ENCODE data around the gene SMAD9. TPM values are rescaled to one million over a fixed set of nuclear protein-coding genes. Genes with fewer than 3 reads are reported as not detected.
A peak's percentile ranks its signal among the peaks of the same experiment; 100 is the strongest.

SMAD9 gene
- total and polyA plus RNA-seq, 2 of the 8 experiments (the other 6 are each of a cell fraction or from before 2014, with no cell fraction given), result 0.45 to 1.0 TPM

GRCh38 chr13:36796052-36796451 is 124.0 kb downstream of the SMAD9 start:
- H3K36me3 ChIP-seq (ENCODE audit: control insufficient read depth in 2 of 4, insufficient read depth in 4 of 4, low read length in 3 of 4), result no peaks in the 10 kb centered on the region
- no peaks in the 10 kb centered on the region for H3K23me2 ChIP-seq (ENCODE audit: low read depth, low read length)
- peaks cover 0 to 8% (median 2%) of the 10 kb centered on the region in 4 experiments; a peak in 3 of 7 replicates for H3K4me1 ChIP-seq (replicated peaks in 1 of 4; ENCODE audit: control insufficient read depth in 3 of 4, insufficient read depth in 4 of 4, low read length in 3 of 4)
- peak overlapping the region; percentile 6; the same call in 1 of the 2 replicates for H2BK5ac ChIP-seq (ENCODE audit: low read depth, low read length)
- no peak overlapping the region for H3K4ac ChIP-seq (replicated peaks; ENCODE audit: insufficient read length, low read depth, low read length)
- no peak overlapping the region for H4K8ac ChIP-seq (ENCODE audit: extremely low read depth, insufficient read depth, low read length)
- peak overlapping the region; percentile 42 to 46; a peak in 3 of 4 replicates for H3K4me2 ChIP-seq (ENCODE audit: insufficient read depth in 1 of 2, low read depth in 2 of 2, low read length in 2 of 2)
- no peak overlapping the region for H3K27ac ChIP-seq (ENCODE audit: low read depth, low read length)
- peak overlapping the region; percentile 79 for H2BK120ac ChIP-seq (replicated peaks; ENCODE audit: low read depth, low read length)
- no peak overlapping the region; the same call in 1 of the 2 replicates for H2BK20ac ChIP-seq (ENCODE audit: low read length)
- H2AFZ ChIP-seq (ENCODE audit: low read length), result no peak overlapping the region
- no peak overlapping the region for H4K5ac ChIP-seq (ENCODE audit: insufficient read length, low read depth, low read length)
- no peak overlapping the region for H3K23ac ChIP-seq (ENCODE audit: insufficient read length)
- H3K27me3 ChIP-seq (replicated peaks in 1 of 4; ENCODE audit: control insufficient read depth in 3 of 4, extremely low read depth in 1 of 4, insufficient read depth in 3 of 4, low read length in 3 of 4), result peaks cover 0 to 1% (median 0%) of the 10 kb centered on the region in 4 experiments; a peak in 1 of 7 replicates
- H2BK12ac ChIP-seq (ENCODE audit: low read depth, low read length), result no peak overlapping the region
- TF ChIP-seq ASH2L (IDR thresholded peaks at IDR 0.05; ENCODE audit: low read length), result no peak
- TF ChIP-seq SRF (IDR thresholded peaks at IDR 0.05; ENCODE audit: low read depth, low read length), result peak; percentile 85
- TF ChIP-seq GABPA (IDR thresholded peaks at IDR 0.05; ENCODE audit: borderline replicate concordance, insufficient read depth, low read length), result no peak
- no peak for TF ChIP-seq SIN3A (conservative IDR thresholded peaks at IDR 0.05 in 1 of 2, IDR thresholded peaks at IDR 0.05 in 1 of 2; ENCODE audit: low read depth in 1 of 2, low read length in 2 of 2)
- no peak for TF ChIP-seq CHD2 (IDR thresholded peaks at IDR 0.05; ENCODE audit: low read length)
- no peak for TF ChIP-seq POLR2A (IDR thresholded peaks at IDR 0.05; ENCODE audit: control extremely low read depth in 1 of 2, low read depth in 2 of 2, low read length in 2 of 2)
- no peak overlapping the region for H3K14ac ChIP-seq (ENCODE audit: insufficient read length)
- H4K20me1 ChIP-seq (replicated peaks in 1 of 2; ENCODE audit: control insufficient read depth in 1 of 2, insufficient read depth in 2 of 2, low read length in 2 of 2), result no peaks in the 10 kb centered on the region
- ChIA-PET CTCF (ENCODE audit: partially characterized antibody) (interaction anchor here (2.3 kb wide), 1 partner anchor 17 kb away, joined by 7 read pairs; no protein-coding TSS in a partner anchor), POLR2A (ENCODE audit: partially characterized antibody) (no interaction called here)
- H3K4me3 ChIP-seq (ENCODE audit: extremely low read depth in 1 of 4, insufficient read depth in 2 of 4, low read depth in 3 of 4, low read length in 4 of 4), result no peak overlapping the region; a peak in 1 of 8 replicates
- DNase-seq (ENCODE audit: low read depth in 1 of 2, low spot score in 2 of 2) (no peak), FAIRE-seq (no peak)
- H3K79me1 ChIP-seq (ENCODE audit: low read depth, low read length), result no peaks in the 10 kb centered on the region
- peak overlapping the region; percentile 24; the same call in 1 of the 2 replicates for H3K18ac ChIP-seq (ENCODE audit: extremely low read depth, low read length)
- no peaks in the 10 kb centered on the region for H3K79me2 ChIP-seq (ENCODE audit: control insufficient read depth in 1 of 2, insufficient read depth in 2 of 2, low read length in 2 of 2)
- no peak overlapping the region for H3K9ac ChIP-seq (replicated peaks in 1 of 4; ENCODE audit: extremely low read depth in 1 of 4, low read depth in 3 of 4, low read length in 3 of 4)
- no peak overlapping the region for H3K56ac ChIP-seq (replicated peaks; ENCODE audit: insufficient read length, low read depth, low read length)
- no peak overlapping the region for H2AK5ac ChIP-seq (ENCODE audit: low read depth, low read length)
- H3K9me3 ChIP-seq (ENCODE audit: insufficient read depth in 2 of 2, low read depth in 1 of 2, low read length in 1 of 2), result no peaks in the 10 kb centered on the region
- H2BK15ac ChIP-seq (ENCODE audit: low read length), result no peak overlapping the region
- WGBS, 2 experiments (ENCODE audit: extremely low coverage in 1 of 2, insufficient coverage in 1 of 2, insufficient read length in 1 of 2, insufficient replicate concordance in 2 of 2, low coverage in 1 of 2, low lambda C conversion rate in 2 of 2, missing lambda C conversion rate in 1 of 2), result 77% methylated on average over 3 of the region's 3 CpGs; no CpG with 5 or more reads in 1 of the 2 experiments
- H4K91ac ChIP-seq (replicated peaks; ENCODE audit: insufficient read length, low read length), result no peak overlapping the region
